GM12891 (cell line): ENCODE measurements around the gene LY6G5C.

ENCODE experiments used
- POLR2A ChIP-seq: IDR thresholded peaks from 2 replicates; pipeline ENCODE4 v1.6.1; 2011; ENCODE audit warnings: low read depth, low read length, control low read depth
- POLR2AphosphoS5 ChIP-seq: IDR thresholded peaks from 2 replicates; pipeline ENCODE4 v1.6.1; 2011; ENCODE audit warnings: low read depth, low read length, control low read depth
- SPI1 ChIP-seq: IDR thresholded peaks from 2 replicates; pipeline ENCODE4 v1.6.1; 2011; ENCODE audit warnings: low read depth, low read length, control low read depth
- TAF1 ChIP-seq: IDR thresholded peaks from 2 replicates; pipeline ENCODE4 v1.6.1; 2011; ENCODE audit warnings: low read depth, low read length, control low read depth

DNA sequence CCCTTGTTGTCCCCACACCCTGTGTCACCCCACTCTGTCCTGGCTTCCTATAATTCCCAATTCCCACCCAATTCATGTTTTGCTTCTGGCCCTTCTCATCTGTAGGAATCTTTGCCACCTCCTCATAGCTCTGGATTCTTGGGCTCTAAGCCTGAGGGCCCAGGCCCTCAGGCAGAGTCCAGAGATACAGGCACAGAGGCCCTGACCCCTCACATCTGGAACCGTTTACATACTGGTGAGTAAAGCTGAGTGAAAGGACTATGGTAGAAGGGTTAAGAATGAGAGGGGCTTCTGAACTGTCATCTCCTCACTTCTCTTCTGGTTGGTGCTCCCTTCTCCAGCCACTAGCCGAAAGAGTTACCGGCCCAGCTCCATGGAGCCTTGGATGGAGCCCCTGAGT is 46.7 kb downstream of the LY6G5C start:
- no peak for TF ChIP-seq POLR2AphosphoS5
- TF ChIP-seq SPI1 = no peak
- TF ChIP-seq POLR2A = no peak
- no peak for TF ChIP-seq TAF1
